CD4-positive, alpha-beta T cell treated with Interleukin-15 for 4 hours (primary cell): ENCODE measurements around the gene ARTN.

ENCODE experiments used
- DNase-seq: peaks from one replicate; pipeline ENCODE4 v3.0.0-alpha.2; 2020; ENCODE audit warnings: low spot score

ARTN gene

GRCh38 chr1:43924516-43924915 lies 9.1 kb upstream of the ARTN start:
- no peak for DNase-seq

GRCh38 chr1:43925846-43926245 lies 7.8 kb upstream of the ARTN start:
- DNase-seq, result no peak

GRCh38 chr1:43930168-43930948 lies 3.2 kb upstream of the ARTN start:
- no peak for DNase-seq

GRCh38 chr1:43930949-43931275 lies 2.7 kb upstream of the ARTN start:
- no peak for DNase-seq

GRCh38 chr1:43931711-43932660 lies 1.6 kb upstream of the ARTN start:
- no peak for DNase-seq

- no peak for DNase-seq
Measured at GRCh38 chr1:43932786-43933385, 715 bp upstream of the ARTN start.

GRCh38 chr1:43934101-43934985 lies 742 bp downstream of the ARTN start:
- DNase-seq, result peak; percentile 36

GRCh38 chr1:43934986-43935324 lies 1.4 kb downstream of the ARTN start:
- DNase-seq, result no peak

- DNase-seq, result no peak
Measured at GRCh38 chr1:43935711-43936427, 2.3 kb downstream of the ARTN start.

GRCh38 chr1:43936431-43937151 lies 3.0 kb downstream of the ARTN start:
- no peak for DNase-seq

GRCh38 chr1:43937179-43937865 lies 3.7 kb downstream of the ARTN start:
- DNase-seq, result no peak

GRCh38 chr1:43938383-43938782 lies 4.8 kb downstream of the ARTN start:
- no peak for DNase-seq

GRCh38 chr1:43938892-43939587 lies 5.4 kb downstream of the ARTN start:
- no peak for DNase-seq

- no peak for DNase-seq
Measured at GRCh38 chr1:43942411-43942810, 8.8 kb downstream of the ARTN start.

- DNase-seq, result no peak
Measured at GRCh38 chr1:43944860-43945259, 11.3 kb downstream of the ARTN start.

GRCh38 chr1:43945674-43946235 lies 12.2 kb downstream of the ARTN start:
- DNase-seq, result no peak

GRCh38 chr1:43946236-43947060 lies 12.8 kb downstream of the ARTN start, which contains the start of gene IPO13:
Gene IPO13, plus strand, starts transcription at chr1:43946950. Its CDS starts 651 bp downstream, at chr1:43947601.
- peak; percentile 96 for DNase-seq
